DMS 273 treated with DMSO at 0.1 percent for 48 hours (cell line): ENCODE measurements around the gene PCDHGA1.

Experiments
- DNase-seq: peaks from one replicate; lab custom pipeline; 2025; lab: John Stamatoyannopoulos, UW

PCDHGA1 gene

GRCh38 chr5:141439411-141440141, 109.3 kb downstream of the PCDHGA1 start:
- no peak for DNase-seq

DNA sequence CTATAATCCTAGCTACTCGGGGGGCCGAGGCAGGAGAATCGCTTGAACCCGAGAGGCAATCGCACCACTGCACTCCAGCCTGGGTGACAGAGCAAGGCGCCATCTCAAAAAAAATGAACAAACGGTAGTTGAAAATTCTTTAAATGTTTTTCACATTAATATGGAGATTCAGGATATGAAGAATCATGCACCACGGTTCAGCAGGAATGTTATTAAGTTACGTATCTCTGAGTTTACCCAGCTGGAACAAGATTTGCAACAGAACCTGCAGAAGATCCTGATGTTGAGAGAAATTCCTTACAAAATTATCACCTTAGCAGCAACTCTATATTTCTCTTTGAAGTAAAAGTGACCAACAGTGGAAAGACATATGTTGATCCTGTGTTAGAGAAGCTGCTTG, 110.0 kb downstream of the PCDHGA1 start:
- no peak for DNase-seq

DNA sequence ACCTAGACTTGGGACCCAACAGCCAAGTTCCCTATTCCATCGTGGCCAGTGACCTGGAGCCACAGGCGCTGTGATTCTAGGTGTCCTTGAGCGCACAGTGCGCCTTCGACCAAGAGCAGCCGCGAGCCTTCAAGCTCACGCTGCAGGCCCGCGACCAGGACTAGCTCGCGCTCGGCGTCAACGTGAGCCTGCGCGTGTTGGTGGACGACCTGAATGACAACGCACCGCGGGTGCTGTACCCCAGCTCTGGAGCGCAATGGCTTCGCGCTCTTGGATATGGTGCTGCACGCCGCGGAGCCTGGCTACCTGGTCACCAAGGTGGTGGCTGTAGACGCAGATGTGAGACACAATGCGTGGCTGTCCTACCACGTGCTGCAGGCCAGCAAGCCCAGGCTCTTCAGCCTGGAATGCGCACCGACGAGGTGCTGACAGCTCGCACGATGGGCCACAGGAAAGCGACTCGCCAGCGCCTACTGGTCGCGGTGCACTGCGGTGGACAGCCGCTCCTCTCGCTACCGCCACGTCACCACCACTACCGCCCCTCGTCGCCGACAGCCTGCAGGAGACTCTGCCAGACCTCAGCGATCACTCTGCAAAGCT, 111.4 kb downstream of the PCDHGA1 start:
- DNase-seq, result no peak

DNA sequence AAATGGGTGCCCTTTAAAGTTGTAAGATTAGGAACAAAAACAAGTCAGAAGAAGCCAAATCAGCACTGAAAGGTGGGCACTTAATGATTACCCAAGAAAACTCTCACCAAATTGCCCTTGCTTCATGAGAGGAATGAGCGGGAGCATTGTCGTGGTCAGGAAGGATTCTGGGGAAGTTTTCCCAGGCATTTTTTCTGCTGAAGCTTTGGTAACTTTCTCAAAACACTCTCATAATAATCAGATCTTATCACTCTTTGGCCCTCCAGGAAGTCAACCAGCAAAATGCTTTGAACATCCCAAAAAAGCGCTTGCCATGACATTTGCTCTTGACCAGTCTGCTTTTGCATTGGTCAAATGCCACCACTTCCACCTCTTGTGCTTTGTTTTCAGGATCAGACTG, 135.0 kb downstream of the PCDHGA1 start:
- no peak for DNase-seq

- peak; percentile 95 for DNase-seq
These were observed 145.4 kb downstream of the PCDHGA1 start, which contains the start of gene PCDHGC3 for GRCh38 chr5:141475625-141476131. TSS of gene PCDHGC3 (plus strand) at chr5:141475966. CDS start at chr5:141476117, 151 bp downstream.

GRCh38 chr5:141476132-141476911, 146.0 kb downstream of the PCDHGA1 start:
- DNase-seq, result peak; percentile 22

DNA sequence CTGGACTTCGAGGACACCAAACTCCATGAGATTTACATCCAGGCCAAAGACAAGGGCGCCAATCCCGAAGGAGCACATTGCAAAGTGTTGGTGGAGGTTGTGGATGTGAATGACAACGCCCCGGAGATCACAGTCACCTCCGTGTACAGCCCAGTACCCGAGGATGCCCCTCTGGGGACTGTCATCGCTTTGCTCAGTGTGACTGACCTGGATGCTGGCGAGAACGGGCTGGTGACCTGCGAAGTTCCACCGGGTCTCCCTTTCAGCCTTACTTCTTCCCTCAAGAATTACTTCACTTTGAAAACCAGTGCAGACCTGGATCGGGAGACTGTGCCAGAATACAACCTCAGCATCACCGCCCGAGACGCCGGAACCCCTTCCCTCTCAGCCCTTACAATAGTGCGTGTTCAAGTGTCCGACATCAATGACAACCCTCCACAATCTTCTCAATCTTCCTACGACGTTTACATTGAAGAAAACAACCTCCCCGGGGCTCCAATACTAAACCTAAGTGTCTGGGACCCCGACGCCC, 146.8 kb downstream of the PCDHGA1 start:
- no peak for DNase-seq

GRCh38 chr5:141477815-141478214, 147.5 kb downstream of the PCDHGA1 start:
- DNase-seq, result no peak

- no peak for DNase-seq
These were observed 148.1 kb downstream of the PCDHGA1 start for GRCh38 chr5:141478321-141478945.

DNA sequence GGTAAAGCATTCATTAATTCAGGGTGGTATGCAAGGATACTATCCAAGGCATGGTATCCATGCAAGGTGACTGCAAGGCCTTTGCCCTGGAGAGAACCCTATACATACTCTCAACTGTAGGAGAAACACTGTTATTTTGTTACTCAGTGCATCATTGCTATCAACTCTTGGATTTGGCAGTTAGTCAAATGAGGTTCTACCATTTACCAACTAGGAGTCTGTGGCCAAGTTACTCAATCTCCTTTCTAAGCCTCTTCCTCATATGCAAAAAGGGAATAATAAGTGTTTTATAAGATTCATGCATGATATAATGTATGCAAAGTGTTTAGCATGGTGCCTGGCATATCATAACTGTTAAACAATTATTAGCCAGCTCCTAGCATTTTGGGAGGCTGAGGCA, 149.5 kb downstream of the PCDHGA1 start:
- DNase-seq, result no peak

DNA sequence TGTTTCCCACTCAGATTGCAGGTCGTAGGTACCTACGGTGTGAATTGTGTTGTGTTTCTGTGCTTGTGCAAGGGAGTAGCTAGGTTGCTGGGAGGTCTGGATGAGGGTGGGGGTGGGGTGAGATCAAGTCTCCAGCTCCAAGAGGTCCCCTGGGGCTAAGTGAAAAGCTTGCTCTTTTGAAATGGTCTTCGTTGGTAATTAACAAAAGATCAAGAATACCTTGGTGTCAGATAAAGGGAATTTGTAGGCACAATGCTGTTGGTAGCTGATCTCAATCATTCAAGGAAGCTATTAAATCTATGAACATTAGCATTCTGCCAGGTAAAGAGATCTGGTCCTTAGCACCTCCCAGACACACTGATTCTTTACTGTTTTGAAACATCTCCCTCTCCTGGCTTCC, 153.6 kb downstream of the PCDHGA1 start:
- no peak for DNase-seq

GRCh38 chr5:141484310-141484640, 154.0 kb downstream of the PCDHGA1 start:
- DNase-seq, result no peak

- DNase-seq, result no peak
These were observed 154.5 kb downstream of the PCDHGA1 start, which contains the start of gene PCDHGC4 for GRCh38 chr5:141484641-141485311. TSS of gene PCDHGC4 (plus strand) at chr5:141485030. CDS start at chr5:141485174, 144 bp downstream.

GRCh38 chr5:141485321-141486055, 155.2 kb downstream of the PCDHGA1 start:
- DNase-seq, result no peak

- DNase-seq, result no peak
These were observed 155.8 kb downstream of the PCDHGA1 start for GRCh38 chr5:141486091-141486490.

GRCh38 chr5:141487131-141487530, 156.8 kb downstream of the PCDHGA1 start:
- DNase-seq, result no peak

DNA sequence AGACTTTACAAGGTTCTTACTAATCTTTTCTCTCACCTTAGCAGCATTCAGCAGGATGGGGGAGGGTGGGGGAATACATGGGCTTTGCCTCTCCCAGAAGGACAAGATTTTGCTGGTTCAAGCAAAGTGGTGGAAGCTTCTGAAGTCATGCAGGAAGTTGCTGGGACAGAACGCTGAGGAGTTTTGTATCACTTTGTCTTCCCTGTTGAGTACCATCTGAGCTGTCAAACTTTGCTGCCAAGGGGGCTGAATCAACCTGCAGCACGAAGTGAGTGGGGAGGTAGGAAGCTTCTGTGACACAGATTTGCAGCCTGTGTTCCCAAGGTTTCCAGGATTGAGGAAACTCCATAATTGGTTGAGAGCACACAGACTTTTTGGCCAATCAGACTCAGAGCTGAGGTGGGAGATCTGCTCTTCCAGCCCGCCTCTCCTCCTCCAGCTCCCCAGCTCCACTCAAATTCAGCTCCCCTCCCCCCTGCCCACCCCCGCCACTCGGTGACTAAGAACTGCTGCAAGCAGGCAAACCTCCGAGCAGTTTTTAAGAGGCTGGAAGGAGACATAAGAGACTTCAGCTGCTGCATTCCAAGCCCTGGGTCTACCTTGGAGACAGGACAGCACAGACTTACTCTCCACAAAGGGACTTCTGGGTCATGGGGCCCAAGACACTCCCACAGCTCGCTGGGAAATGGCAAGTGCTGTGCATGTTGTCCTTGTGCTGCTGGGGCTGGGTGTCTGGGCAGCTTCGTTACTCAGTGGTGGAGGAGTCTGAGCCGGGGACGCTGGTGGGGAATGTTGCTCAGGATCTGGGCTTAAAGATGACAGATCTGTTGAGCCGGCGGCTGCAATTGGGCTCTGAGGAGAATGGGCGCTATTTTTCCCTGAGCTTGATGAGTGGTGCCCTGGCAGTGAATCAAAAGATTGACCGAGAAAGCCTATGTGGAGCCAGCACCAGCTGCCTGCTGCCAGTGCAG, 158.6 kb downstream of the PCDHGA1 start, which contains the start of gene PCDHGC5:
TSS of gene PCDHGC5 (plus strand) at position 491 of the 971 bp plus-strand sequence. CDS start at position 651, 160 bp downstream.
- DNase-seq, result no peak

DNA sequence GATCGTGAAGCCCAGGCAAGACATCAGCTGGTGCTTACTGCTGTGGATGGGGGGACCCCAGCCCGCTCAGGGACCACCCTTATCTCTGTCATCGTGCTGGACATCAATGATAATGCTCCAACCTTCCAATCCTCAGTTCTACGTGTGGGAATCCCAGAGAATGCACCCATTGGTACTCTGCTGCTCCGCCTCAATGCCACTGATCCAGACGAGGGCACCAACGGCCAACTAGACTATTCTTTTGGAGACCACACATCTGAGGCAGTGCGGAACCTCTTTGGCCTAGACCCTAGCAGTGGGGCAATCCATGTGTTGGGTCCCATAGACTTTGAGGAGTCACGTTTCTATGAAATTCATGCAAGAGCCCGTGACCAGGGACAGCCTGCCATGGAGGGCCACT, 159.5 kb downstream of the PCDHGA1 start:
- DNase-seq, result no peak

GRCh38 chr5:141490271-141490670, 160.0 kb downstream of the PCDHGA1 start:
- DNase-seq, result no peak
